ENCODE measurements around the gene DGCR8.

DGCR8 gene

DNA sequence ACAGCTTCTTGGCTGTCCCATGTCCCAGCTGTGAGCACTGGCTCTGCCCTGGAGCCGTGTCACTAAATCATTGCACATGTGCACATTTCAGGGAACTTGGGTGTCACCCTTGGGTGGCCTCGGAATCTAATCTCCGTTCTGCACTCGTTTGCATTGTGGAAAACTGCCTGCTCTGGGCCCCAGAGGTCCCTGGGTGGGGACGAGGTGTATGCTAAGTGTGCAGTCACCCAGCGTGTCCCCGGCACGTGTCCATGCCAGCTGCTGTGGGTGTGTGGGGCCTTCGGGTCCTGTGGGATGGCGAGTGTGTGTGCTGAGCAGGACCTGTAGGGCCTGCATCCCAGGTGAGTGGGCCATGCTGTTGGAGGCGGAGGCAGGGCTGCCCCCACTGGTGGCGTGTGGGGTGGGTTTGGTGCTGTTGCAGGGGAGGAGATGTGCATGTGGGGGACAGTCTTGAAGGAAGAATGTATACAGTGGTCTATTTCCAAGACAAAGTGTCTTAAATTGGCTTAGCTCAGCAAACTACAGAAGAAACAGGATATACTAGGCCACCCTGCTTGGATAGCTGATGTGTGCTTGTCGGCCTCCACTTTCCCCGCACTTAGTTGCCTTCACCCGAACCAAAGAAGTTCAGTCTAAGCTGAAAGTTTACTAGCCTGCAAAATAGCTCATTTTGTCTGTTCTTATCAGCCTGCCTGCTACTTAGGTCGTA is 44.5 kb upstream of the DGCR8 start:
- no peak for DNase-seq (ENCODE audit: extremely low read depth, insufficient read length)
- Histone ChIP-seq H3K36me3 (ENCODE audit: control insufficient read depth, insufficient read depth, low read length) (peaks cover 2% of the 10 kb centered on the region; the same call in 1 of the 2 replicates), H3K4me3 (replicated peaks; ENCODE audit: low read depth, low read length) (no peak overlapping the region)

GRCh38 chr22:20036084-20036482 is 44.0 kb upstream of the DGCR8 start:
- no peak overlapping the region for H3K4me3 ChIP-seq (replicated peaks; ENCODE audit: low read depth, low read length)
- H3K36me3 ChIP-seq (ENCODE audit: control insufficient read depth, insufficient read depth, low read length) = peaks cover 4% of the 10 kb centered on the region
- no peak for DNase-seq (ENCODE audit: extremely low read depth, insufficient read length)
- no peaks in the 10 kb centered on the region for H3K27me3 ChIP-seq (replicated peaks; ENCODE audit: control insufficient read depth, insufficient read depth, low read length)
- TF ChIP-seq, protein P1, sequence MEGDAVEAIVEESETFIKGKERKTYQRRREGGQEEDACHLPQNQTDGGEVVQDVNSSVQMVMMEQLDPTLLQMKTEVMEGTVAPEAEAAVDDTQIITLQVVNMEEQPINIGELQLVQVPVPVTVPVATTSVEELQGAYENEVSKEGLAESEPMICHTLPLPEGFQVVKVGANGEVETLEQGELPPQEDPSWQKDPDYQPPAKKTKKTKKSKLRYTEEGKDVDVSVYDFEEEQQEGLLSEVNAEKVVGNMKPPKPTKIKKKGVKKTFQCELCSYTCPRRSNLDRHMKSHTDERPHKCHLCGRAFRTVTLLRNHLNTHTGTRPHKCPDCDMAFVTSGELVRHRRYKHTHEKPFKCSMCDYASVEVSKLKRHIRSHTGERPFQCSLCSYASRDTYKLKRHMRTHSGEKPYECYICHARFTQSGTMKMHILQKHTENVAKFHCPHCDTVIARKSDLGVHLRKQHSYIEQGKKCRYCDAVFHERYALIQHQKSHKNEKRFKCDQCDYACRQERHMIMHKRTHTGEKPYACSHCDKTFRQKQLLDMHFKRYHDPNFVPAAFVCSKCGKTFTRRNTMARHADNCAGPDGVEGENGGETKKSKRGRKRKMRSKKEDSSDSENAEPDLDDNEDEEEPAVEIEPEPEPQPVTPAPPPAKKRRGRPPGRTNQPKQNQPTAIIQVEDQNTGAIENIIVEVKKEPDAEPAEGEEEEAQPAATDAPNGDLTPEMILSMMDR (IDR thresholded peaks at IDR 0.05; ENCODE audit: insufficient read depth, low read length, poor library complexity, severe bottlenecking) = no peak

More for the DNA sequence above, 44.5 kb upstream of the DGCR8 start:
- TF ChIP-seq, protein P1 (IDR thresholded peaks at IDR 0.05; ENCODE audit: insufficient read depth, low read length, poor library complexity, severe bottlenecking) = no peak
- H3K27me3 ChIP-seq (replicated peaks; ENCODE audit: control insufficient read depth, insufficient read depth, low read length) = no peaks in the 10 kb centered on the region

DNA sequence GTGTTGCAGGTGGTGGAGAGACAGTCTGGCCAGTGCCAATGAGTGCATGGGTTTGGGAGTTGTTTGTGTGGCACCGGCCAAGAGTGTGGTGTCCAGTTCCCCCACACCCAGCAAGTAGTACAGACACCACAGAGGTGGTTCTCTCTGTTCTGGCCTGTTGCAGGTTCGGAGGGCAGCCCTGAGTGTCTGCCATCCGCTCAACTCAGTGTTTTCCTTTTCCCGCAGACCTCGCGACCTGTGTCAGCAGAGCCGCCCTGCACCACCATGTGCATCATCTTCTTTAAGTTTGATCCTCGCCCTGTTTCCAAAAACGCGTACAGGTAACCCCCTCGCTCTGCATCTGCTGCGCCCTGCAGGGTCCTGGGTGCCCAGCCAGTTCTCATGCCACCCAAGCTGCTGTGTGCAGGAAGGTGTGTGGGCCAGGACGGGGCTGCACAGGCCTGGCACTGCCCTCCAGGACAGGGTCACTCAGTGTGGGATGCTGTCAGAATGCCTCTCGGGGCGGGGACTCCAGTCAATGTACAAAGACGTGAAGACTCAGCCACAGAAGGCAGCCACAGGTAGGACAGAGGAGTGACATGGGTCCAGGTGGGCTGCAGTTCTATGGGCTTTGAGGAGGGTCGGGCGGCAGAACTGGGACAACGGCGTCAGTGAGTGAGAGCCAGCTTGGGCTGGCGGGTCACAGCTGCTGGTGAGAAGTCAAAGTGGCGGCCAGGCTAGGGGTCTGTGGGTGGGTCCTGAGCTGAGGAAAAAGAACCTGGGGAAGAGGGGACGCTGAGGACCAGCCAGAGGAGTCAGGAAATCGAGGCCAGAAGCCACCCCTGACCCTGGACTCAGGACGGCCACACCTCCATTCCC is 43.3 kb upstream of the DGCR8 start:
- DNase-seq (ENCODE audit: extremely low read depth, insufficient read length) = no peak
- Histone ChIP-seq H3K27me3 (replicated peaks; ENCODE audit: control insufficient read depth, insufficient read depth, low read length) (no peaks in the 10 kb centered on the region), H3K4me3 (replicated peaks; ENCODE audit: low read depth, low read length) (no peak overlapping the region), H3K36me3 (ENCODE audit: control insufficient read depth, insufficient read depth, low read length) (peaks cover 4% of the 10 kb centered on the region)
- TF ChIP-seq, protein P1 (IDR thresholded peaks at IDR 0.05; ENCODE audit: insufficient read depth, low read length, poor library complexity, severe bottlenecking) = no peak

DNA sequence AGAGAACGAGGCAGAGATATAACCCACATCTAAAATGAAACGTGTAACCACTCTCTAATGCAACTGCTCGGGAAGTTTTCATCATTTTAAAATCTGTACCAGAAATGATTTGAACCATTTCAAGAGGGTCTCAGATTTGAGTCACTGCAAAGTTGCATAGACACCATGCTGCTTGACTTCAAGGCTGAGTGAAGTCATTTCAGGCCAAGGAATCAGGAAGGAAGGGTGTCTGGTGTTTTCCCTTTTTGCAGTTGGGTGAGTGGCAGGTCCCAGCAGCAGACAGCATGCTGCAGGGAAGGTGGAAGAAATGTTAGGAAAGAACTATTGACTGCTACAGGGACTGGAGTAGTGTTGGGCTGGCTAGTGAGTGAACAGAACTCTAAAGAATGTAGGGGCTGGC is 42.6 kb upstream of the DGCR8 start:
- H3K36me3 ChIP-seq (ENCODE audit: control insufficient read depth, insufficient read depth, low read length) = peaks cover 2% of the 10 kb centered on the region
- H3K27me3 ChIP-seq (replicated peaks; ENCODE audit: control insufficient read depth, insufficient read depth, low read length) = no peaks in the 10 kb centered on the region
- no peak overlapping the region for H3K4me3 ChIP-seq (replicated peaks; ENCODE audit: low read depth, low read length)
- DNase-seq (ENCODE audit: extremely low read depth, insufficient read length) = no peak
- TF ChIP-seq, protein P1 (IDR thresholded peaks at IDR 0.05; ENCODE audit: insufficient read depth, low read length, poor library complexity, severe bottlenecking) = no peak

DNA sequence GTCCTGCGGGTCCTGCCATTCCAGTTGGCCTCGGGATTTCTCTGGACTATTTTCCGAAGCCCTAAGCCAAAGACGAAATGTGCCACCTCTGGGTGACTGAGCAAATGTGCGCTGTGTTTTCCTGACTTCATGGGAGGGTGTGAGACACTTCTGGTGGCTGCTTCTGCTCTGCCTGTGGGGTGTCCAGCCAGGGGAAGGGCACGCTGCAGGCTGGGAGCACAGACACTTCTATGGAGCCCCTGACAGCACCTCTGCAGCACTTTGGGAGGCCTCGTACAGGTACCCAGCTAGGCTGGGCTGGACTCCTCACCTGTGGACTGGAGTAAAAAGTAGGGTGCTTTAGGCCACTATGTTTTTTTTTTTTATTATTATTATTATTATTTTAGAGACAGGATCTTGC is 41.5 kb upstream of the DGCR8 start:
- Histone ChIP-seq H3K36me3 (ENCODE audit: control insufficient read depth, insufficient read depth, low read length) (peaks cover 3% of the 10 kb centered on the region), H3K27me3 (replicated peaks; ENCODE audit: control insufficient read depth, insufficient read depth, low read length) (no peaks in the 10 kb centered on the region), H3K4me3 (replicated peaks; ENCODE audit: low read depth, low read length) (no peak overlapping the region)
- DNase-seq (ENCODE audit: extremely low read depth, insufficient read length) = no peak
- TF ChIP-seq, protein P1 (IDR thresholded peaks at IDR 0.05; ENCODE audit: insufficient read depth, low read length, poor library complexity, severe bottlenecking) = no peak
